ENCODE results near the gene HPCAL4. TPM values are rescaled to one million over a fixed set of nuclear protein-coding genes. Genes with fewer than 3 reads are reported as not detected.

Gene HPCAL4
- total RNA-seq, 1 donor from 2014 or later = 0.49 TPM

DNA sequence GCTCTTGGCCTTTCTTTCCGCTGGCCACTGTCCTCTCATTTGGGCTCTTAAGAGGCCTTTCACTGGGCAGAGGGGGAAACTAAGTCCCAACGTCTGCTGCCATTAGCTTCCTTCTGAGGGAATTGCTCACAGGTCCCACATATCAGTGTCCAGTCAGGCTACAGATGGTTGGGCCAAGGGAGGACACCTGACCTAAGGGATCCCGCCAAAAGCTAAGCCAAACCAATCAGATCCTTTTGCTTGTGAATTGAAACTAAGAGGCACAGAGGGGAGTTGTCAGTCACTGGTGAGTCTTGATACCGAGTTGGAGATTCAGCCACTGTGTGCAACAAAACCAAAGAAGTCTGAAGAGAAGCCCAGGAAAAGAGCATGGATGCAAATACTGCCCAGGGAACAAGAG is 13.6 kb downstream of the HPCAL4 start:
- intact Hi-C loops (cut with DNase I) = no loop called here
- DNase-seq (ENCODE audit: extremely low spot score in 2 of 2) = no peak
- TF ChIP-seq POLR2AphosphoS5 (IDR thresholded peaks at IDR 0.05; ENCODE audit: insufficient read depth in 1 of 2, low read depth in 1 of 2) (no peak), POLR2A (IDR thresholded peaks at IDR 0.05) (no peak)
- TF ChIP-seq, protein P1, sequence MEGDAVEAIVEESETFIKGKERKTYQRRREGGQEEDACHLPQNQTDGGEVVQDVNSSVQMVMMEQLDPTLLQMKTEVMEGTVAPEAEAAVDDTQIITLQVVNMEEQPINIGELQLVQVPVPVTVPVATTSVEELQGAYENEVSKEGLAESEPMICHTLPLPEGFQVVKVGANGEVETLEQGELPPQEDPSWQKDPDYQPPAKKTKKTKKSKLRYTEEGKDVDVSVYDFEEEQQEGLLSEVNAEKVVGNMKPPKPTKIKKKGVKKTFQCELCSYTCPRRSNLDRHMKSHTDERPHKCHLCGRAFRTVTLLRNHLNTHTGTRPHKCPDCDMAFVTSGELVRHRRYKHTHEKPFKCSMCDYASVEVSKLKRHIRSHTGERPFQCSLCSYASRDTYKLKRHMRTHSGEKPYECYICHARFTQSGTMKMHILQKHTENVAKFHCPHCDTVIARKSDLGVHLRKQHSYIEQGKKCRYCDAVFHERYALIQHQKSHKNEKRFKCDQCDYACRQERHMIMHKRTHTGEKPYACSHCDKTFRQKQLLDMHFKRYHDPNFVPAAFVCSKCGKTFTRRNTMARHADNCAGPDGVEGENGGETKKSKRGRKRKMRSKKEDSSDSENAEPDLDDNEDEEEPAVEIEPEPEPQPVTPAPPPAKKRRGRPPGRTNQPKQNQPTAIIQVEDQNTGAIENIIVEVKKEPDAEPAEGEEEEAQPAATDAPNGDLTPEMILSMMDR (IDR thresholded peaks at IDR 0.05) = no peak
- Histone ChIP-seq H3K4me1 (no peaks in the 10 kb centered on the region), H3K4me3 (no peak overlapping the region), H3K27me3 (no peaks in the 10 kb centered on the region), H3K9me3 (no peaks in the 10 kb centered on the region), H3K27ac (no peak overlapping the region), H3K36me3 (no peaks in the 10 kb centered on the region)

DNA sequence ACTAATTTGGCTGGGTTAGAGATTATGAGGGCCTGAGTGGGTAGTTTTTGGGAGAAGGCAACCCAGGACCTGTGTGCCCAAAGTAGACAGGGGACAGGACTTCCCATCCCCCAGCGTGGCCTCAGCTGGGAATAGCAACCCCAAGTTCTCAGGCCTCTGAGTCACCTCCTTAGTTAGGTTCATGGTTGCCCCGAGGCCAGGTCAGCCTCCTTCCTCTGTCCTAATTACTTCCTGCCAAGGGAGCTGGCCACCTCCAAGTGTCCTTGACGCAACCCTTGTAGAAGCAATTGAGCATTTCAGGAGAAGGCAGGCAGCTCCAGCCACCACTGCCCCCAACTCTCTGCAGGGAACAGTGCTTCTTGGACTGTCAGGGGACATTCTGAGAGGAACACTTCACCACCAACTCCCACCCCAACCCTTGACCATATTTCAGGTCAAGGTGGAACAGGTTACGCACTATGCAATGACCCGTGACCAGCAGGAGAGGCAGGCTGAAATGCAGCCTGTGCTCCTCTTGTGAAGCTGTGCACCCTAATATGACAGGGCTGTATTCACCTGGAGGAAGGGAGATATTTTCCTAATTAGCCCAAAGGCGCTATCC is 14.2 kb downstream of the HPCAL4 start:
- Histone ChIP-seq H3K9me3 (no peaks in the 10 kb centered on the region), H3K4me3 (no peak overlapping the region), H3K27ac (no peak overlapping the region), H3K36me3 (no peaks in the 10 kb centered on the region), H3K4me1 (no peaks in the 10 kb centered on the region), H3K27me3 (no peaks in the 10 kb centered on the region)
- TF ChIP-seq POLR2A (IDR thresholded peaks at IDR 0.05) (no peak), POLR2AphosphoS5 (IDR thresholded peaks at IDR 0.05; ENCODE audit: insufficient read depth in 1 of 2, low read depth in 1 of 2) (no peak)
- TF ChIP-seq, protein P1 (IDR thresholded peaks at IDR 0.05) = no peak
- no peak for DNase-seq (ENCODE audit: extremely low spot score in 2 of 2)
- intact Hi-C loops (cut with DNase I) = no loop called here

DNA sequence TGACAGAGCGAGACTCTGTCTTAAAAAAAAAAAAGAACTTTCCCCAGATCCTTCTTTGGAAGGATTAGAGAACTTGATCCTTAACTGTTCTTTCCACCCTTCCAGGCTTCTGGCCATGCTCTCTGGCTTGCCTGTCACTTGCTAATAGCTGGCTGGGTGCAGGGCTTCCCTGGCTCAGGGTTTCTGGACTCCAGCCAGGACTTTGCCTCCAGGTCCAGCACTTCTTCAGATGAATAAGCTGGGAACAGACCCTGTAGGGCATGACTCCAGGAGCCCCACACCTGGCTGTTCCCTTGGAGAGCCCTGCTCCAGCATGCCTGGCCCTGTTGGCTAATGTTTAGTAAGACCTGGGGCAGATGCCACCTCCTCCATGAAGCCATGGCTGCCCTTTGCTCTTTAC is 16.0 kb downstream of the HPCAL4 start:
- DNase-seq (ENCODE audit: extremely low spot score in 2 of 2) = no peak
- H3K4me3 ChIP-seq = no peak overlapping the region
- no peaks in the 10 kb centered on the region for H3K9me3 ChIP-seq
- H3K27me3 ChIP-seq = no peaks in the 10 kb centered on the region
- no peak overlapping the region for H3K27ac ChIP-seq
- H3K36me3 ChIP-seq = no peaks in the 10 kb centered on the region
- TF ChIP-seq, protein P1 (IDR thresholded peaks at IDR 0.05) = no peak
- no peak for TF ChIP-seq POLR2AphosphoS5 (IDR thresholded peaks at IDR 0.05; ENCODE audit: insufficient read depth in 1 of 2, low read depth in 1 of 2)
- TF ChIP-seq POLR2A (IDR thresholded peaks at IDR 0.05) = no peak
- intact Hi-C loops (cut with DNase I) = no loop called here
- H3K4me1 ChIP-seq = peaks cover 10% of the 10 kb centered on the region

DNA sequence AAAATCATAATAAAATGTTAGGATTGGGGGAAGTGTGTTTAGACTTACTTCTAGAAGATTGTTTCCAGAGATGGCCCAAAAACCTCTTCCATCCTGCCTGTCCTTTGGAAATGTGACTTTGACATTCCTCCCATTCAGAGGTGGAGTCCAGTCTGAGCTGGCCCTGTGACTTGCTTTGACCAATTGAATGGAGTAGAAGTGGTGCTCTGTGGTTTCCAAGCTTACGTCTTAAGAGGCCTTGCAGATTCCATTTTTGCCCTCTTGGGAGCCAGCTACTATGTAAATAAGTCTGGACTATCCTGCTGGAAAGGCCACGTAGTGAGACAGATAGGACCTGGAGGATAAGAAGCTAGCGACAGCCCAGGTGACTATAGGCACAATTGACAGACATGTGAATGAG is 18.0 kb downstream of the HPCAL4 start:
- intact Hi-C loops (cut with DNase I) = no loop called here
- TF ChIP-seq POLR2A (IDR thresholded peaks at IDR 0.05) (no peak), POLR2AphosphoS5 (IDR thresholded peaks at IDR 0.05; ENCODE audit: insufficient read depth in 1 of 2, low read depth in 1 of 2) (no peak)
- TF ChIP-seq, protein P1 (IDR thresholded peaks at IDR 0.05) = no peak
- no peaks in the 10 kb centered on the region for H3K27me3 ChIP-seq

DNA sequence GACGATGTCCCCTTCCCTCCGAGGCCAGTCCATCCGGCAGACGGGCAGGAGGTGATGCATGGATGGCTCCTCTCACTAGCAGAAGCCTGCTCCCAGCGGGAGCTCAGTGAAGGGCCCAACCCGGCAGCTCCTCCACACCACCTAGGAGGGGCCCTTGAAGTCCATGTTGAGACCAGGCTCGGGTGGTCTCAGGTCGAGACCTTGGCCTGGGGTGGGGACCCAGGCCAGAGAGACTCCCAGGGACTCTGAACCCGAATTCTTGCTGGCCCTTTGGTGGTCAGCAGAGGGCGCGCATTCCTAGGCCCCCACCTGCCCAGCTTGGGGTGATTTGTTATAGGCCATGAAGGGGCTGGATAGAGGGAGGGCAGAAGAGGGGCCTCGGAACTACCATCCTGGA is 18.7 kb downstream of the HPCAL4 start:
- Histone ChIP-seq H3K9me3 (no peaks in the 10 kb centered on the region), H3K36me3 (no peaks in the 10 kb centered on the region), H3K4me3 (peak overlapping the region; percentile 37 to 48), H3K4me1 (peaks cover 10% of the 10 kb centered on the region), H3K27me3 (no peaks in the 10 kb centered on the region), H3K27ac (no peak overlapping the region)
- intact Hi-C loops (cut with DNase I) = no loop called here
- TF ChIP-seq, protein P1 (IDR thresholded peaks at IDR 0.05) = no peak
- no peak for TF ChIP-seq POLR2A (IDR thresholded peaks at IDR 0.05)
- no peak for TF ChIP-seq POLR2AphosphoS5 (IDR thresholded peaks at IDR 0.05; ENCODE audit: insufficient read depth in 1 of 2, low read depth in 1 of 2)
- no peak for DNase-seq (ENCODE audit: extremely low spot score in 2 of 2)

More for the DNA sequence above, 18.0 kb downstream of the HPCAL4 start:
- peaks cover 10% of the 10 kb centered on the region for H3K4me1 ChIP-seq
- H3K9me3 ChIP-seq = no peaks in the 10 kb centered on the region
- H3K4me3 ChIP-seq = no peak overlapping the region
- DNase-seq (ENCODE audit: extremely low spot score in 2 of 2) = no peak
- H3K36me3 ChIP-seq = no peaks in the 10 kb centered on the region
- H3K27ac ChIP-seq = no peak overlapping the region

Data from vagina (tissue), 2 donors.